GM12878 (cell line): ENCODE data around the gene TCF25. TPM values are rescaled to one million over a fixed set of nuclear protein-coding genes. Genes with fewer than 3 reads are reported as not detected.

ENCODE experiments used
- DPF2 ChIP-seq: fragments of 450-650 bp; IDR thresholded peaks from 2 replicates; pipeline ENCODE4 v1.6.1; 2017; ENCODE audit warnings: mild to moderate bottlenecking
- ETV6 ChIP-seq, 2 experiments: fragments of 450-650 bp in 1 of 2; IDR thresholded peaks in 1 of 2; conservative IDR thresholded peaks in 1 of 2; 2 replicates each; pipeline ENCODE4 v1.6.1; 2014; ENCODE audit warnings: antibody characterized with exemption in 1 of 2, borderline replicate concordance in 1 of 2, low read depth in 1 of 2, mild to moderate bottlenecking in 1 of 2, moderate library complexity in 1 of 2
- HSF1 ChIP-seq: fragments of 150-350 bp; IDR thresholded peaks from 2 replicates; pipeline ENCODE4 v1.6.1; 2014; ENCODE audit warnings: mild to moderate bottlenecking, low read depth, low read length
- KLF5 ChIP-seq: fragments of 450-650 bp; IDR thresholded peaks from 2 replicates; pipeline ENCODE4 v1.6.1; 2014; ENCODE audit warnings: mild to moderate bottlenecking; ENCODE audit not compliant: partially characterized antibody
- NFXL1 ChIP-seq: fragments of 450-650 bp; IDR thresholded peaks from 2 replicates; pipeline ENCODE4 v1.6.1; 2017; ENCODE audit warnings: antibody characterized with exemption, mild to moderate bottlenecking, borderline replicate concordance
- PBX3 ChIP-seq: IDR thresholded peaks from 2 replicates; pipeline ENCODE4 v1.6.1; 2011; ENCODE audit warnings: mild to moderate bottlenecking, low read depth, low read length, moderate library complexity; ENCODE audit not compliant: insufficient replicate concordance
- ZNF24 ChIP-seq: fragments of 450-650 bp; IDR thresholded peaks from 2 replicates; pipeline ENCODE4 v1.6.1; 2017; ENCODE audit warnings: antibody characterized with exemption, mild to moderate bottlenecking
- ZNF384 ChIP-seq: IDR thresholded peaks from 2 replicates; pipeline ENCODE4 v1.6.1; 2012; ENCODE audit warnings: low read depth, mild to moderate bottlenecking, low read length, improper control_type of control experiment, borderline replicate concordance
- polyA plus RNA-seq, 11 experiments: library from polyadenylated mRNA; depleted of rRNA in 4 of 11; unstranded in 6 of 11; stranded (reverse) in 5 of 11; fragments of >200 nt; fragmentation: Nextera tagmentation in 4 of 11; fragmentation: Illumina TruSeq in 1 of 11; extraction: Ambion mirVana in 4 of 11; extraction: Trizol in 1 of 11; gene quantifications; 1 replicate in 1 of 11; 2 replicates in 10 of 11; pipeline versions ENCODE4 v1.2.1 to v1.2.3, GENCODE V29; 2011 to 2016; ENCODE audit warnings: inconsistent platforms in 2 of 11, missing spikeins in 2 of 11, low read depth in 1 of 11
- total RNA-seq, 4 experiments: library from RNA; depleted of rRNA in 3 of 4; stranded (reverse); fragments of >200 nt in 3 of 4; fragmentation: Illumina TruSeq in 1 of 4; extraction: Trizol in 1 of 4; gene quantifications; 2 replicates each; pipeline versions ENCODE4 v1.2.1 to v1.2.3, GENCODE V29; 2013 to 2021

TCF25 gene
- total and polyA plus RNA-seq, 10 of the 15 experiments (the other 5 are each of a cell fraction or from before 2014, with no cell fraction given) = 8.4 to 130 (median 89.4) TPM

- TF ChIP-seq PBX3 (no peak), KLF5 (no peak), ZNF384 (no peak), DPF2 (peak; percentile 72), HSF1 (no peak), ZNF24 (no peak), ETV6 (conservative IDR thresholded peaks at IDR 0.05 in 1 of 2, IDR thresholded peaks at IDR 0.05 in 1 of 2; ENCODE audit: borderline replicate concordance in 1 of 2, low read depth in 1 of 2) (no peak), NFXL1 (no peak)
These were observed 32.1 kb upstream of the TCF25 start (continued) for GRCh38 chr16:89841275-89841674.
